Endothelial cell of umbilical vein (primary cell): ENCODE measurements around the gene SLC25A43. TPM values are rescaled to one million over a fixed set of nuclear protein-coding genes. Genes with fewer than 3 reads are reported as not detected.
"Not testable (repeated sequence)": the region's sequence is repeated elsewhere in the genome, so short reads cannot be mapped to it uniquely, and the experiment has no call there.

Source experiments
- BruUV-seq: library from RNA; stranded (reverse); fragments of 400-500 nt; replicated peaks from 2 replicates; lab custom pipeline; 2021; lab: Mats Ljungman, UMichigan
- CTCF ChIA-PET: fragments of 300-600, 350-600 bp; sonication (Branson Sonifier 250); formaldehyde crosslinking; loops from one replicate; lab custom pipeline; 2021; ENCODE audit warnings: antibody characterized with exemption, inconsistent platforms; lab: Charles Lee
- POLR2A ChIA-PET: fragments of 300-600, 350-600 bp; sonication (Branson Sonifier 250); formaldehyde crosslinking; loops from one replicate; lab custom pipeline; 2021; ENCODE audit warnings: antibody characterized with exemption, inconsistent platforms; lab: Charles Lee
- DNase-seq: peaks from one replicate; pipeline ENCODE4 v3.0.0-alpha.2; 2011; ENCODE audit warnings: low read depth, low spot score
- FAIRE-seq: peaks from 2 replicates; lab custom pipeline; 2011; peaks lifted over from hg19 to GRCh38; lab: Jason Lieb, UNC
- H2AFZ ChIP-seq: 2 replicates; pipeline ENCODE4 v1.6.0; 2012; ENCODE audit warnings: low read depth, low read length, control low read depth, inconsistent platforms
- H3K27ac ChIP-seq: 2 replicates; pipeline ENCODE4 v1.5.1; 2011; ENCODE audit warnings: low read depth, mild to moderate bottlenecking, control low read depth, low read length, moderate library complexity; ENCODE audit not compliant: insufficient read depth
- H3K27me3 ChIP-seq, 2 experiments: 2 replicates each; pipeline versions ENCODE4 v1.6.0 to v1.6.1; 2011; ENCODE audit warnings: low read length in 2 of 2, mixed read lengths in 1 of 2; ENCODE audit not compliant: control insufficient read depth in 2 of 2, insufficient read depth in 2 of 2
- H3K36me3 ChIP-seq, 2 experiments: 2 replicates in 1 of 2; 3 replicates in 1 of 2; pipeline ENCODE4 v1.5.1; 2011; ENCODE audit warnings: low read length in 2 of 2, mild to moderate bottlenecking in 1 of 2, moderate library complexity in 1 of 2; ENCODE audit not compliant: control insufficient read depth in 2 of 2, insufficient read depth in 2 of 2; ENCODE audit errors: extremely low read depth in 1 of 2
- H3K4me1 ChIP-seq: 3 replicates; pipeline ENCODE4 v1.5.1; 2011; ENCODE audit warnings: mild to moderate bottlenecking, low read length; ENCODE audit not compliant: control insufficient read depth, insufficient read depth; ENCODE audit errors: extremely low read depth
- H3K4me2 ChIP-seq: 2 replicates; pipeline ENCODE4 v1.6.1; 2011; ENCODE audit warnings: low read length, control low read depth, mixed read lengths; ENCODE audit not compliant: insufficient read depth
- H3K4me3 ChIP-seq, 3 experiments: fragments of 200-600 bp in 1 of 3; sonication (generic), shearing (Covaris generic) in 1 of 3; replicated peaks in 1 of 3; 2 replicates each; pipeline ENCODE4 v1.5.1; 2011 to 2016; ENCODE audit warnings: control low read depth in 3 of 3, low read length in 3 of 3, mild to moderate bottlenecking in 2 of 3, inconsistent platforms in 1 of 3, low read depth in 1 of 3, moderate library complexity in 1 of 3; ENCODE audit not compliant: insufficient read depth in 1 of 3
- H3K79me2 ChIP-seq: 2 replicates; pipeline ENCODE4 v1.6.0; 2012; ENCODE audit warnings: low read length, inconsistent platforms; ENCODE audit not compliant: control insufficient read depth, insufficient read depth
- H3K9ac ChIP-seq: replicated peaks from 2 replicates; pipeline ENCODE3; 2011; ENCODE audit warnings: low read length, control low read depth; ENCODE audit not compliant: insufficient read depth; ENCODE audit errors: extremely low read depth
- H3K9me1 ChIP-seq: replicated peaks from 3 replicates; pipeline ENCODE4 v1.6.0; 2011; ENCODE audit warnings: mild to moderate bottlenecking, low read length; ENCODE audit not compliant: control insufficient read depth, insufficient read depth; ENCODE audit errors: extremely low read depth
- H3K9me3 ChIP-seq: replicated peaks from 2 replicates; pipeline ENCODE4 v1.5.1; 2012; ENCODE audit warnings: low read length, inconsistent platforms; ENCODE audit not compliant: control insufficient read depth, insufficient read depth
- H4K20me1 ChIP-seq: replicated peaks from 2 replicates; pipeline ENCODE3; 2011; ENCODE audit warnings: mild to moderate bottlenecking, low read length; ENCODE audit not compliant: control insufficient read depth, insufficient read depth; ENCODE audit errors: extremely low read depth
- EZH2 ChIP-seq: IDR thresholded peaks from 2 replicates; pipeline ENCODE4 v1.6.1; 2012; ENCODE audit warnings: borderline replicate concordance, low read depth, mild to moderate bottlenecking, moderate library complexity, low read length, inconsistent platforms; ENCODE audit not compliant: severe bottlenecking
- FOS ChIP-seq: IDR thresholded peaks from 2 replicates; pipeline ENCODE4 v1.6.1; 2011; ENCODE audit warnings: mild to moderate bottlenecking, low read length, moderate library complexity, borderline replicate concordance; ENCODE audit not compliant: insufficient read depth
- GATA2 ChIP-seq: IDR thresholded peaks from 2 replicates; pipeline ENCODE4 v1.7.0; 2011; ENCODE audit warnings: low read depth, mild to moderate bottlenecking, moderate library complexity, mixed read lengths, low read length; ENCODE audit not compliant: insufficient read length, insufficient read depth
- JUN ChIP-seq: IDR thresholded peaks from 2 replicates; pipeline ENCODE4 v1.6.1; 2011; ENCODE audit warnings: borderline replicate concordance, low read depth; ENCODE audit not compliant: insufficient read length, insufficient read depth
- MYC ChIP-seq: IDR thresholded peaks from one replicate; pipeline ENCODE4 v1.6.1; 2011; ENCODE audit warnings: mild to moderate bottlenecking, low read depth, low read length
- POLR2A ChIP-seq: IDR thresholded peaks from 2 replicates; pipeline ENCODE4 v1.6.1; 2012; ENCODE audit warnings: low read depth, mild to moderate bottlenecking, control low read depth, low read length
- POLR2AphosphoS5 ChIP-seq: IDR thresholded peaks from 2 replicates; pipeline ENCODE4 v1.6.1; 2012; ENCODE audit warnings: low read depth, mild to moderate bottlenecking, control low read depth, low read length, moderate library complexity; ENCODE audit not compliant: insufficient read depth
- dilution Hi-C: fragments of 300-500 bp; cut with MboI; formaldehyde crosslinking; loops from one replicate; pipeline ENCODE4 v1.15.0; 2019; ENCODE audit warnings: low sequenced_read_pairs; ENCODE audit not compliant: extremely low pct_ligation_motif_present
- intact Hi-C: fragments of 100-400 bp; cut with micrococcal nuclease; formaldehyde crosslinking; loops from one replicate; pipeline ENCODE4 v1.10.0; 2022
- polyA plus RNA-seq, 4 experiments: library from polyadenylated mRNA; depleted of rRNA in 3 of 4; stranded (reverse) in 3 of 4; unstranded in 1 of 4; fragments of >200 nt; gene quantifications; 2 replicates each; pipeline versions ENCODE4 v1.2.1 to v1.2.3, GENCODE V29; 2011 to 2012; ENCODE audit warnings: missing spikeins in 1 of 4
- total RNA-seq: library from RNA; stranded (reverse); gene quantifications from 2 replicates; pipeline ENCODE4 v1.2.3, GENCODE V29; 2021
- TF ChIP-seq, protein P1 (sequence below): IDR thresholded peaks from 2 replicates; pipeline ENCODE4 v1.6.1; 2011; ENCODE audit not compliant: insufficient read depth, insufficient read length
- TF ChIP-seq, protein P2 (sequence below), 2 donors: IDR thresholded peaks; 1 replicate in 1 of 2; 2 replicates in 1 of 2; pipeline ENCODE4 v1.5.1; 2011; ENCODE audit warnings: low read length in 2 of 2, mild to moderate bottlenecking in 2 of 2, moderate library complexity in 2 of 2, control low read depth in 1 of 2, inconsistent platforms in 1 of 2, low read depth in 1 of 2; ENCODE audit not compliant: insufficient read depth in 1 of 2; ENCODE audit errors: extremely low read depth in 1 of 2

SLC25A43 gene
- total and polyA plus RNA-seq, 2 donors (not counting 3 experiments of a cell fraction or from before 2014, with no cell fraction given): 7.2 to 11.5 TPM

DNA sequence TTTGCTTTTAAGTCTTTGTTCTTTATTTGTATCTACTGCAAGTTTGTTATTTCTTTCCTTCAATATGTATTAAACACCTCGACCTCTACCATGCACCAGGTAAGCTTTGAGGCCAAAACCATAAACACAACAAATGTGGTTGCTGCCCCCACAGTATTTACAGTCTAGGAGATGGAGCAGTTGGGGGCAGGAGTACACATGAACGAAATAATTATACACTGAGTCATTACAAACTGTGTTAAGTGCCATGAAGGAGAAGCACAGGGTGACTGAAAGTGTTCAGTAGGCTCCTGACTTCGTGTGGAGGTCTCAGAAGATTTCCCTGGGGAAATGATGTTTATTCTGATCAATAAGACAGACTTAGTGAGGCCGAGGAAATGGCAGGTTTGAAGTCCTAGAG is 30.3 kb downstream of the SLC25A43 start:
- CTCF ChIA-PET: no interaction called here
- Histone ChIP-seq H3K27ac (no peak overlapping the region), H2AFZ (no peak overlapping the region), H4K20me1 (no peaks in the 10 kb centered on the region), H3K9ac (no peak overlapping the region), H3K4me2 (no peak overlapping the region), H3K9me3 (no peaks in the 10 kb centered on the region), H3K9me1 (no peaks in the 10 kb centered on the region), H3K36me3 (no peaks in the 10 kb centered on the region), H3K79me2 (no peaks in the 10 kb centered on the region), H3K4me3 (no peak overlapping the region), H3K4me1 (no peaks in the 10 kb centered on the region), H3K27me3 (no peaks in the 10 kb centered on the region)
- FAIRE-seq: no peak
- TF ChIP-seq EZH2 (no peak), GATA2 (no peak), JUN (no peak), FOS (no peak), POLR2A (no peak), MYC (no peak), POLR2AphosphoS5 (no peak)
- TF ChIP-seq, protein P1, sequence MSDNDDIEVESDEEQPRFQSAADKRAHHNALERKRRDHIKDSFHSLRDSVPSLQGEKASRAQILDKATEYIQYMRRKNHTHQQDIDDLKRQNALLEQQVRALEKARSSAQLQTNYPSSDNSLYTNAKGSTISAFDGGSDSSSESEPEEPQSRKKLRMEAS: no peak
- TF ChIP-seq, protein P2, sequence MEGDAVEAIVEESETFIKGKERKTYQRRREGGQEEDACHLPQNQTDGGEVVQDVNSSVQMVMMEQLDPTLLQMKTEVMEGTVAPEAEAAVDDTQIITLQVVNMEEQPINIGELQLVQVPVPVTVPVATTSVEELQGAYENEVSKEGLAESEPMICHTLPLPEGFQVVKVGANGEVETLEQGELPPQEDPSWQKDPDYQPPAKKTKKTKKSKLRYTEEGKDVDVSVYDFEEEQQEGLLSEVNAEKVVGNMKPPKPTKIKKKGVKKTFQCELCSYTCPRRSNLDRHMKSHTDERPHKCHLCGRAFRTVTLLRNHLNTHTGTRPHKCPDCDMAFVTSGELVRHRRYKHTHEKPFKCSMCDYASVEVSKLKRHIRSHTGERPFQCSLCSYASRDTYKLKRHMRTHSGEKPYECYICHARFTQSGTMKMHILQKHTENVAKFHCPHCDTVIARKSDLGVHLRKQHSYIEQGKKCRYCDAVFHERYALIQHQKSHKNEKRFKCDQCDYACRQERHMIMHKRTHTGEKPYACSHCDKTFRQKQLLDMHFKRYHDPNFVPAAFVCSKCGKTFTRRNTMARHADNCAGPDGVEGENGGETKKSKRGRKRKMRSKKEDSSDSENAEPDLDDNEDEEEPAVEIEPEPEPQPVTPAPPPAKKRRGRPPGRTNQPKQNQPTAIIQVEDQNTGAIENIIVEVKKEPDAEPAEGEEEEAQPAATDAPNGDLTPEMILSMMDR (IDR thresholded peaks at IDR 0.05; ENCODE audit: extremely low read depth in 1 of 2, insufficient read depth in 1 of 2, low read depth in 1 of 2, low read length in 2 of 2): no peak
- POLR2A ChIA-PET: no interaction called here
- no peak for DNase-seq
- dilution Hi-C loops: no loop called here
- intact Hi-C loops: no loop called here
- BruUV-seq: no TSS peak

DNA sequence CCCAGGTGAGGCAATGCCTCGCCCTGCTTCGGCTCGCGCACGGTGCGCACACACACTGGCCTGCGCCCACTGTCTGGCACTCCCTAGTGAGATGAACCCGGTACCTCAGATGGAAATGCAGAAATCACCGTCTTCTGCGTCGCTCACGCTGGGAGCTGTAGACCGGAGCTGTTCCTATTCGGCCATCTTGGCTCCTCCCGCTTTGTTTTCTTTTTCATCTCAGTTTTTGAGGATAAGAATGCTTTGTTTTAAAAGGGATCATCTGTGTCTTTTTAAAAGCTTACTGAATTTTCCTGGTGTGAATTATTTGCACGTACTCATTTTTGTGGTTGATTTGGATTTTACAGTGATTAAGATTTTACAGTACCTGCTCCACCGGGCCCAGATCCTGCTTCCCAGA is 42.2 kb downstream of the SLC25A43 start:
- H4K20me1 ChIP-seq, CTCF ChIA-PET, FAIRE-seq, H3K79me2 ChIP-seq, H2AFZ ChIP-seq, H3K36me3 ChIP-seq, BruUV-seq, intact Hi-C loops, H3K9me1 ChIP-seq, dilution Hi-C loops, H3K4me1 ChIP-seq, POLR2A ChIA-PET, H3K27ac ChIP-seq, H3K4me2 ChIP-seq, H3K27me3 ChIP-seq, H3K9me3 ChIP-seq, DNase-seq, H3K9ac ChIP-seq, H3K4me3 ChIP-seq: not testable (repeated sequence)
